GM12878 (cell line): ENCODE measurements around the gene AKNA. TPM values are rescaled to one million over a fixed set of nuclear protein-coding genes. Genes with fewer than 3 reads are reported as not detected.
A peak's percentile ranks its signal among the peaks of the same experiment; 100 is the strongest.
"Not testable (repeated sequence)": the region's sequence is repeated elsewhere in the genome, so short reads cannot be mapped to it uniquely, and the experiment has no call there.

Source experiments
- ATAC-seq: fragments of 200-7000 bp; cut with Tn5 transposase; 3 replicates; pipeline ENCODE4 v1.9.1; 2020; ENCODE audit warnings: mild to moderate bottlenecking, moderate library complexity
- BruUV-seq: library from RNA; stranded (reverse); fragments of 400-500 nt; replicated peaks from 2 replicates; lab custom pipeline; 2021; lab: Mats Ljungman, UMichigan
- CTCF ChIA-PET: fragments of 300-600 bp; sonication (Branson Sonifier 250); formaldehyde crosslinking; extraction: SDS; loops from one replicate; lab custom pipeline; 2021; ENCODE audit warnings: inconsistent platforms; lab: Yijun Ruan, JAX
- POLR2A ChIA-PET: fragments of 350-600 bp; formaldehyde crosslinking; extraction: SDS; loops from one replicate; lab custom pipeline; 2021; ENCODE audit warnings: inconsistent platforms; lab: Charles Lee
- RAD21 ChIA-PET: fragments of 300-600 bp; sonication (Branson Sonifier 250); formaldehyde crosslinking; loops from one replicate; lab custom pipeline; 2023; ENCODE audit warnings: antibody characterized with exemption; ENCODE audit not compliant: unreplicated experiment; lab: Charles Lee
- SMC1A ChIA-PET: fragments of 300-600 bp; sonication (Branson Sonifier 250); formaldehyde crosslinking; loops from one replicate; lab custom pipeline; 2023; ENCODE audit not compliant: unreplicated experiment, uncharacterized antibody; lab: Charles Lee
- DNase-seq: peaks from one replicate; pipeline ENCODE4 v3.0.0-alpha.2; 2011; ENCODE audit warnings: low read depth, low spot score
- FAIRE-seq: peaks from 3 replicates; lab custom pipeline; 2011; peaks lifted over from hg19 to GRCh38; lab: Jason Lieb, UNC
- H2AFZ ChIP-seq: 2 replicates; pipeline ENCODE4 v1.6.0; 2011; ENCODE audit warnings: low read depth, low read length, control low read depth; ENCODE audit not compliant: control insufficient read depth
- H3K27ac ChIP-seq: 2 replicates; pipeline ENCODE4 v1.5.1; 2011; ENCODE audit warnings: control low read depth; ENCODE audit not compliant: control insufficient read depth, insufficient read depth
- H3K27me3 ChIP-seq, 2 experiments: replicated peaks in 1 of 2; 2 replicates each; pipeline versions ENCODE4 v1.6.0 to v1.6.1; 2011; ENCODE audit warnings: low read length in 1 of 2; ENCODE audit not compliant: control insufficient read depth in 2 of 2, insufficient read depth in 2 of 2
- H3K36me3 ChIP-seq, 2 experiments: 2 replicates each; pipeline ENCODE4 v1.5.1; 2011; ENCODE audit warnings: low read length in 1 of 2; ENCODE audit not compliant: control insufficient read depth in 2 of 2, insufficient read depth in 2 of 2
- H3K4me1 ChIP-seq: 2 replicates; pipeline ENCODE4 v1.6.1; 2011; ENCODE audit warnings: mild to moderate bottlenecking, low read length, moderate library complexity, mixed read lengths; ENCODE audit not compliant: control insufficient read depth, insufficient read depth
- H3K4me2 ChIP-seq: 2 replicates; pipeline ENCODE4 v1.6.0; 2011; ENCODE audit warnings: control low read depth; ENCODE audit not compliant: control insufficient read depth, insufficient read depth
- H3K4me3 ChIP-seq: fragments of 200-600 bp; sonication (generic); 2 replicates; pipeline ENCODE4 v1.5.1; 2016
- H3K79me2 ChIP-seq: 2 replicates; pipeline ENCODE4 v1.6.0; 2011; ENCODE audit warnings: low read length; ENCODE audit not compliant: control insufficient read depth, insufficient read depth
- H3K9ac ChIP-seq: 2 replicates; pipeline ENCODE4 v1.8.0; 2011; ENCODE audit warnings: low read length, control low read depth, mixed read lengths; ENCODE audit not compliant: control insufficient read depth, insufficient read depth
- H3K9me3 ChIP-seq: replicated peaks from 3 replicates; pipeline ENCODE4 v1.5.1; 2011; ENCODE audit warnings: mild to moderate bottlenecking, low read length; ENCODE audit not compliant: control insufficient read depth, insufficient read depth
- H4K20me1 ChIP-seq: 2 replicates; pipeline ENCODE4 v1.6.0; 2011; ENCODE audit not compliant: control insufficient read depth, insufficient read depth
- EGR1 ChIP-seq, 2 experiments: IDR thresholded peaks; 1 replicate in 1 of 2; 2 replicates in 1 of 2; pipeline ENCODE4 v1.6.1; 2011 to 2012; ENCODE audit warnings: low read depth in 2 of 2, low read length in 2 of 2, borderline replicate concordance in 1 of 2, mild to moderate bottlenecking in 1 of 2, moderate library complexity in 1 of 2
- KLF5 ChIP-seq: fragments of 450-650 bp; IDR thresholded peaks from 2 replicates; pipeline ENCODE4 v1.6.1; 2014; ENCODE audit warnings: mild to moderate bottlenecking; ENCODE audit not compliant: partially characterized antibody
- POLR2AphosphoS5 ChIP-seq: IDR thresholded peaks from 2 replicates; pipeline ENCODE4 v1.6.1; 2011; ENCODE audit warnings: mild to moderate bottlenecking, low read length, inconsistent platforms
- RBBP5 ChIP-seq: fragments of 200-600 bp; sonication (generic); conservative IDR thresholded peaks from 2 replicates; pipeline ENCODE4 v1.6.1; 2016
- RELA ChIP-seq: fragments of 450-650 bp; IDR thresholded peaks from 2 replicates; pipeline ENCODE4 v1.8.0; 2014; ENCODE audit warnings: borderline replicate concordance; ENCODE audit not compliant: partially characterized antibody
- RUNX3 ChIP-seq: IDR thresholded peaks from 2 replicates; pipeline ENCODE4 v1.6.1; 2012; ENCODE audit warnings: low read length, inconsistent platforms
- SMAD5 ChIP-seq: IDR thresholded peaks from 2 replicates; pipeline ENCODE4 v1.6.1; 2016; ENCODE audit warnings: antibody characterized with exemption, low read depth
- SMC3 ChIP-seq: IDR thresholded peaks from 2 replicates; pipeline ENCODE4 v1.6.1; 2011; ENCODE audit warnings: low read length, improper control_type of control experiment, borderline replicate concordance
- TCF12 ChIP-seq: IDR thresholded peaks from 2 replicates; pipeline ENCODE4 v1.6.1; 2011; ENCODE audit warnings: low read depth, mild to moderate bottlenecking, low read length
- WGBS: methylation state at CpG from one replicate; pipeline ENCODE4 v1.1.6; 2016; ENCODE audit warnings: low lambda C conversion rate; ENCODE audit not compliant: insufficient replicate concordance, insufficient coverage; ENCODE audit errors: missing lambda C conversion rate; 5-methylcytosine and 5-hydroxymethylcytosine counted together
- in situ Hi-C: fragments of 300-500 bp; cut with MboI; formaldehyde crosslinking; loops from 9 replicates; pipeline ENCODE4 v1.14.3; 2018; ENCODE audit warnings: mixed read lengths
- intact Hi-C: fragments of 100-400 bp; cut with micrococcal nuclease; formaldehyde crosslinking; loops from one replicate; pipeline ENCODE4 v1.14.2; 2022; ENCODE audit not compliant: unreplicated experiment
- polyA plus RNA-seq, 11 experiments: library from polyadenylated mRNA; depleted of rRNA in 4 of 11; unstranded in 6 of 11; stranded (reverse) in 5 of 11; fragments of >200 nt; fragmentation: Nextera tagmentation in 4 of 11; fragmentation: Illumina TruSeq in 1 of 11; extraction: Ambion mirVana in 4 of 11; extraction: Trizol in 1 of 11; gene quantifications; 1 replicate in 1 of 11; 2 replicates in 10 of 11; pipeline versions ENCODE4 v1.2.1 to v1.2.3, GENCODE V29; 2011 to 2016; ENCODE audit warnings: inconsistent platforms in 2 of 11, missing spikeins in 2 of 11, low read depth in 1 of 11
- total RNA-seq, 4 experiments: library from RNA; depleted of rRNA in 3 of 4; stranded (reverse); fragments of >200 nt in 3 of 4; fragmentation: Illumina TruSeq in 1 of 4; extraction: Trizol in 1 of 4; gene quantifications; 2 replicates each; pipeline versions ENCODE4 v1.2.1 to v1.2.3, GENCODE V29; 2013 to 2021
- TF ChIP-seq, protein P1 (sequence below): fragments of 450-650 bp; IDR thresholded peaks from 2 replicates; pipeline ENCODE4 v1.6.1; 2017; ENCODE audit warnings: low read depth, mild to moderate bottlenecking, moderate library complexity
- TF ChIP-seq, protein P2 (sequence below): IDR thresholded peaks from 2 replicates; pipeline ENCODE4 v1.6.1; 2011; ENCODE audit warnings: mild to moderate bottlenecking, low read depth, low read length, moderate library complexity; ENCODE audit not compliant: insufficient replicate concordance

The AKNA gene
- total and polyA plus RNA-seq, 10 of the 15 experiments (the other 5 are each of a cell fraction or from before 2014, with no cell fraction given) = 1.6 to 132 (median 35.3) TPM

DNA sequence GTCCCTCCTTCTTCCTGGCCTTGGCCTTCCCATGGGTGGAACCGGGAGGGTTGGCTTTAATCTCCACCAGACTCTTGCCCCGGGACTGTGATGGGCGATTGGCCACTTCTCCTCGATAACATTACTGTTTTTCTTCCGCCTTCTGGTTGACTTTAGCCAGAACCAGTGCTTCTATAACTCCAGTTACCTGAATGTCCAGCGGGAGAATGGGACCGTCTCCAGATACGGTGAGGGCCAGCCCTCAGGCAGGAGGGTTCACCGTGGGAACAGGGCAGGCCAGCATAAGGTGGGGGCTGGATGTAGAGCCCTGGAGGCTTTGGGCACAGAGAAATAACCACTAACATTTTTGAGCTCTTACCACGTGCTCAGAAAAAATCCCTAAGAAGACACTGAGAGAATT is 57.1 kb downstream of the AKNA start:
- BruUV-seq = no TSS peak
- WGBS = 69% methylated on average over 10 of the region's 10 CpGs
- Histone ChIP-seq H3K9me3 (peaks cover 3% of the 10 kb centered on the region; the same call in 2 of the 3 replicates), H3K9ac (no peak overlapping the region), H3K27ac (no peak overlapping the region), H3K36me3 (peaks cover 2 to 10% of the 10 kb centered on the region in 2 experiments; a peak in 3 of 4 replicates), H3K4me1 (no peaks in the 10 kb centered on the region), H4K20me1 (no peaks in the 10 kb centered on the region), H3K79me2 (no peaks in the 10 kb centered on the region), H3K4me3 (no peak overlapping the region), H2AFZ (no peak overlapping the region), H3K4me2 (no peak overlapping the region), H3K27me3 (no peaks in the 10 kb centered on the region)
- DNase-seq (no peak), FAIRE-seq (no peak), ATAC-seq (0 out of 3 replicates have a peak, but pooled peaks have one; percentile 5)
- CTCF ChIA-PET = no interaction called here
- SMC1A ChIA-PET = no interaction called here
- intact Hi-C loops = no loop called here
- POLR2A ChIA-PET = no interaction called here
- RAD21 ChIA-PET = no interaction called here
- TF ChIP-seq SMC3 = no peak
- no peak for TF ChIP-seq KLF5
- TF ChIP-seq TCF12 = no peak
- TF ChIP-seq POLR2AphosphoS5 = no peak
- TF ChIP-seq, protein P1, sequence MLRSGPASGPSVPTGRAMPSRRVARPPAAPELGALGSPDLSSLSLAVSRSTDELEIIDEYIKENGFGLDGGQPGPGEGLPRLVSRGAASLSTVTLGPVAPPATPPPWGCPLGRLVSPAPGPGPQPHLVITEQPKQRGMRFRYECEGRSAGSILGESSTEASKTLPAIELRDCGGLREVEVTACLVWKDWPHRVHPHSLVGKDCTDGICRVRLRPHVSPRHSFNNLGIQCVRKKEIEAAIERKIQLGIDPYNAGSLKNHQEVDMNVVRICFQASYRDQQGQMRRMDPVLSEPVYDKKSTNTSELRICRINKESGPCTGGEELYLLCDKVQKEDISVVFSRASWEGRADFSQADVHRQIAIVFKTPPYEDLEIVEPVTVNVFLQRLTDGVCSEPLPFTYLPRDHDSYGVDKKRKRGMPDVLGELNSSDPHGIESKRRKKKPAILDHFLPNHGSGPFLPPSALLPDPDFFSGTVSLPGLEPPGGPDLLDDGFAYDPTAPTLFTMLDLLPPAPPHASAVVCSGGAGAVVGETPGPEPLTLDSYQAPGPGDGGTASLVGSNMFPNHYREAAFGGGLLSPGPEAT = no peak
- TF ChIP-seq RELA = no peak
- TF ChIP-seq, protein P2, sequence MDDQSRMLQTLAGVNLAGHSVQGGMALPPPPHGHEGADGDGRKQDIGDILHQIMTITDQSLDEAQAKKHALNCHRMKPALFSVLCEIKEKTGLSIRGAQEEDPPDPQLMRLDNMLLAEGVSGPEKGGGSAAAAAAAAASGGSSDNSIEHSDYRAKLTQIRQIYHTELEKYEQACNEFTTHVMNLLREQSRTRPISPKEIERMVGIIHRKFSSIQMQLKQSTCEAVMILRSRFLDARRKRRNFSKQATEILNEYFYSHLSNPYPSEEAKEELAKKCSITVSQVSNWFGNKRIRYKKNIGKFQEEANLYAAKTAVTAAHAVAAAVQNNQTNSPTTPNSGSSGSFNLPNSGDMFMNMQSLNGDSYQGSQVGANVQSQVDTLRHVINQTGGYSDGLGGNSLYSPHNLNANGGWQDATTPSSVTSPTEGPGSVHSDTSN = no peak
- TF ChIP-seq EGR1 (IDR thresholded peaks at IDR 0.05; ENCODE audit: borderline replicate concordance in 1 of 2, low read depth in 2 of 2, low read length in 2 of 2) = no peak
- no peak for TF ChIP-seq RUNX3
- TF ChIP-seq RBBP5 = no peak
- TF ChIP-seq SMAD5 = no peak
- in situ Hi-C loops = no loop called here

DNA sequence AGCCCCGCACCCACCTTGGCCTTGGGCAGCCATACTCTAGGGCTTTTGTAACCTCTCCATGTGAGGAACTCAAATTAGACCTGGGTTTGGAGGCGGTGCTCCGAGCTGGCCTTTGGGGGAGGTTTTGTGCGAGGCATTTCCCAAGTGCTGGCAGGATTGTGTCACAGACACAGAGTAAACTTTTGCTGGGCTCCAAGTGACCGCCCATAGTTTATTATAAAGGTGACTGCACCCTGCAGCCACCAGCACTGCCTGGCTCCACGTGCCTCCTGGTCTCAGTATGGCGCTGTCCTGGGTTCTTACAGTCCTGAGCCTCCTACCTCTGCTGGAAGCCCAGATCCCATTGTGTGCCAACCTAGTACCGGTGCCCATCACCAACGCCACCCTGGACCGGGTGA is 58.2 kb downstream of the AKNA start, which contains the start of gene ORM2:
TSS of gene ORM2 (plus strand) at position 245 of the 398 bp plus-strand sequence. CDS start at position 281, 36 bp downstream.
- POLR2A ChIA-PET, intact Hi-C loops, H4K20me1 ChIP-seq, H3K79me2 ChIP-seq, in situ Hi-C loops, BruUV-seq, H3K27me3 ChIP-seq, H3K36me3 ChIP-seq, H2AFZ ChIP-seq, CTCF ChIA-PET, SMC1A ChIA-PET, H3K9ac ChIP-seq, H3K9me3 ChIP-seq, H3K27ac ChIP-seq, RAD21 ChIA-PET, H3K4me1 ChIP-seq, H3K4me3 ChIP-seq, FAIRE-seq, H3K4me2 ChIP-seq, DNase-seq: not testable (repeated sequence)
- ATAC-seq = peak; percentile 5; the same call in 2 of the 3 replicates
- WGBS = no CpG with 5 or more reads among the region's 10 CpGs
